Adrenal gland (tissue), 12 donors: Measurements from ENCODE around the gene CDC42BPG. TPM values are rescaled to one million over a fixed set of nuclear protein-coding genes. Genes with fewer than 3 reads are reported as not detected.

Experiments
- DNase-seq, 7 donors: peaks; one replicate each; pipeline ENCODE4 v3.0.0-alpha.2; 2019 to 2020
- H3K27ac ChIP-seq, 5 donors: fragments of 200-600 bp; sonication (generic) in 4 of 5; 1 replicate in 3 of 5; 2 replicates in 2 of 5; pipeline versions ENCODE4 v1.5.1 to v1.8.0; 2016 to 2020; ENCODE audit warnings: mild to moderate bottlenecking in 1 of 5
- H3K27me3 ChIP-seq: fragments of 200-600 bp; 2 replicates; pipeline ENCODE4 v1.8.0; 2021
- H3K36me3 ChIP-seq, 2 donors: fragments of 200-600 bp; replicated peaks in 1 of 2; 1 replicate in 1 of 2; 2 replicates in 1 of 2; pipeline versions ENCODE4 v1.5.1 to v1.8.0; 2018 to 2022
- H3K4me1 ChIP-seq, 2 donors: fragments of 200-600 bp; replicated peaks in 1 of 2; 1 replicate in 1 of 2; 2 replicates in 1 of 2; pipeline versions ENCODE4 v1.5.1 to v1.8.0; 2018 to 2021
- H3K4me3 ChIP-seq, 4 donors: fragments of 200-600 bp; sonication (generic) in 3 of 4; one replicate each; pipeline ENCODE4 v1.5.1; 2016 to 2018
- H3K9me3 ChIP-seq, 3 donors: fragments of 200-600 bp; sonication (generic) in 1 of 3; replicated peaks in 1 of 3; 1 replicate in 2 of 3; 2 replicates in 1 of 3; pipeline versions ENCODE4 v1.5.1 to v1.8.0; 2016 to 2021
- CTCF ChIP-seq, 6 experiments: fragments of 450-650 bp in 4 of 6; fragments of 200-600 bp in 2 of 6; sonication (generic) in 1 of 6; IDR thresholded peaks; 1 replicate in 5 of 6; 2 replicates in 1 of 6; pipeline versions ENCODE4 v1.5.1 to v1.8.0; 2016 to 2021; ENCODE audit warnings: antibody characterized with exemption in 6 of 6, mild to moderate bottlenecking in 2 of 6, moderate library complexity in 1 of 6
- POLR2A ChIP-seq, 2 donors: fragments of 450-650 bp; IDR thresholded peaks; one replicate each; pipeline ENCODE4 v1.6.1; 2017; ENCODE audit warnings: antibody characterized with exemption in 2 of 2, mild to moderate bottlenecking in 2 of 2, moderate library complexity in 1 of 2
- WGBS, 4 donors: extraction: QIAGEN DNeasy Blood & Tissue Kit in 2 of 4; methylation state at CpG; one replicate each; pipeline versions ENCODE4 v1.1.5 to v1.1.7; 2013 to 2017; 5-methylcytosine and 5-hydroxymethylcytosine counted together
- intact Hi-C, 2 donors: fragments of 100-400 bp; cut with DNase I; formaldehyde crosslinking; loops; one replicate each; pipeline versions ENCODE4 v1.14.1 to v1.15.0; 2022 to 2023
- microRNA counts, 2 donors: library from miRNA; unstranded; fragments of <30 nt; microRNA quantifications; one replicate each; lab custom pipeline; 2016
- polyA plus RNA-seq, 3 donors: library from polyadenylated mRNA; stranded (reverse); fragments of 200-250 nt in 2 of 3; fragments of 350-450 nt in 1 of 3; fragmentation: Illumina TruSeq in 1 of 3; extraction: RNeasy Lipid Tissue Mini Kit (QIAGEN cat#74804) in 1 of 3; gene quantifications; one replicate each; pipeline ENCODE4 v1.2.3, GENCODE V29; 2013 to 2014
- total RNA-seq, 9 donors: library from RNA; depleted of rRNA in 4 of 9; stranded (reverse); fragments of >200 nt in 4 of 9; fragments of 120-200 nt in 1 of 9; fragmentation: NEBNext Ultra II Directional in 1 of 9; extraction: Animal tissue kit (Norgen Biotek cat#: 25700) in 1 of 9; gene quantifications; one replicate each; pipeline versions ENCODE4 v1.1.0 to v1.2.4, GENCODE V29; 2013 to 2023
- donor health status: healthy with polysubstance abuse.
- donor health status: Bipolar disorder and iron deficiency.
- donor health status: DM: yes; HTN: yes; CAD: no.
- donor health status: DM: no; HTN: no; CAD: no.
- donor health status: DM: no; HTN: no; CAD: no.
- donor health status: DM: yes; HTN: yes; CAD: no.

CDC42BPG gene
- total and polyA plus RNA-seq, 12 donors = 3.1 to 12.9 (median 6.7) TPM

- H3K4me3 ChIP-seq = peak overlapping the region in 2 of 4 donors; percentile 86 to 97
- no peaks in the 10 kb centered on the region for H3K27me3 ChIP-seq
- intact Hi-C loops = no loop called here
- peak in 1 of 2 donors; percentile 58 for TF ChIP-seq POLR2A (IDR thresholded peaks at IDR 0.05)
- no peak for TF ChIP-seq CTCF (IDR thresholded peaks at IDR 0.05)
- no peaks in the 10 kb centered on the region for H3K9me3 ChIP-seq
- H3K27ac ChIP-seq = peak overlapping the region; percentile 86 to 100 (median 99)
- H3K4me1 ChIP-seq = peaks cover 21 to 54% of the 10 kb centered on the region in 2 donors
- peaks cover 0 to 44% of the 10 kb centered on the region in 2 donors for H3K36me3 ChIP-seq
- peak; percentile 77 to 88 (median 83) for DNase-seq
- 0 to 1% (median 0%) methylated on average over 2 to 92 of the region's 98 CpGs for whole genome bisulfite sequencing, 4 donors
These were observed 66.8 kb downstream of the CDC42BPG start for GRCh38 chr11:64777449-64778222.

GRCh38 chr11:64776875-64777274 is 67.6 kb downstream of the CDC42BPG start:
- Histone ChIP-seq H3K27ac (peak overlapping the region in 4 of 5 donors; percentile 77 to 100 (median 99)), H3K36me3 (peaks cover 0 to 52% of the 10 kb centered on the region in 2 donors), H3K4me3 (peak overlapping the region in 2 of 4 donors; percentile 86 to 97), H3K9me3 (no peaks in the 10 kb centered on the region), H3K4me1 (peaks cover 21 to 61% of the 10 kb centered on the region in 2 donors), H3K27me3 (no peaks in the 10 kb centered on the region)
- TF ChIP-seq POLR2A (IDR thresholded peaks at IDR 0.05) (no peak), CTCF (IDR thresholded peaks at IDR 0.05) (no peak)
- DNase-seq = peak in 1 of 7 donors; percentile 14
- 6 to 13% (median 11%) methylated on average over 3 of the region's 3 CpGs for WGBS, 4 donors
- intact Hi-C loops = no loop called here

- H3K4me1 ChIP-seq = peaks cover 21 to 65% of the 10 kb centered on the region in 2 donors
- DNase-seq = no peak
- 46 to 54% (median 48%) methylated on average over 6 of the region's 6 CpGs for WGBS, 4 donors
- H3K27ac ChIP-seq = peak overlapping the region in 1 of 5 donors; percentile 99
- H3K9me3 ChIP-seq = peaks cover 0 to 3% (median 0%) of the 10 kb centered on the region in 3 donors
- intact Hi-C loops = no loop called here
- H3K27me3 ChIP-seq = no peaks in the 10 kb centered on the region
- peaks cover 0 to 57% of the 10 kb centered on the region in 2 donors for H3K36me3 ChIP-seq
- no peak for TF ChIP-seq CTCF (IDR thresholded peaks at IDR 0.05)
- TF ChIP-seq POLR2A (IDR thresholded peaks at IDR 0.05) = no peak
- H3K4me3 ChIP-seq = no peak overlapping the region
These were observed 68.0 kb downstream of the CDC42BPG start for GRCh38 chr11:64776425-64776824.

GRCh38 chr11:64774144-64774543 is 70.3 kb downstream of the CDC42BPG start:
- peaks cover 0 to 4% (median 0%) of the 10 kb centered on the region in 3 donors for H3K9me3 ChIP-seq
- H3K36me3 ChIP-seq = peaks cover 0 to 79% of the 10 kb centered on the region in 2 donors
- peak in 6 of 7 donors; percentile 65 to 86 (median 72) for DNase-seq
- peaks cover 21 to 62% of the 10 kb centered on the region in 2 donors for H3K4me1 ChIP-seq
- no peak for TF ChIP-seq CTCF (IDR thresholded peaks at IDR 0.05)
- peak in 1 of 2 donors; percentile 18 for TF ChIP-seq POLR2A (IDR thresholded peaks at IDR 0.05)
- 32 to 48% (median 41%) methylated on average over 5 of the region's 5 CpGs for WGBS, 4 donors
- H3K27me3 ChIP-seq = no peaks in the 10 kb centered on the region
- peak overlapping the region in 4 of 5 donors; percentile 31 to 76 (median 54) for H3K27ac ChIP-seq
- no peak overlapping the region for H3K4me3 ChIP-seq
- intact Hi-C loops = no loop called here

MicroRNAs within 50 kb of the gene (microRNA counts, 767-probe panel; counts per million panel counts)
- microRNA hsa-miR-192-5p (lab: Ali Mortazavi, UCI) = 0 to 2,316 counts per million in 2 donors

Other genes starting within 250 kb of the CDC42BPG start
- gene NRXN2, start 121.5 kb downstream of the CDC42BPG start, total RNA-seq = 10 to 100 TPM in 3 of 9 donors, 1 to 10 TPM in 6; 1.7 to 17.1 (median 4.4) TPM
- 10 to 100 TPM in 1 of 3 donors, 1 to 10 TPM in 2; 3.3 to 13.6 (median 6.2) TPM for gene NRXN2, start 121.5 kb downstream of the CDC42BPG start, polyA plus RNA-seq
- 10 to 100 TPM in 5 of 9 donors, 1 to 10 TPM in 4; 3.6 to 23.9 (median 11.1) TPM for gene RASGRP2, start 100.5 kb downstream of the CDC42BPG start, total RNA-seq
- 10 to 100 TPM in 2 of 3 donors, 1 to 10 TPM in 1; 5.4 to 81.9 (median 35.0) TPM for gene RASGRP2, start 100.5 kb downstream of the CDC42BPG start, polyA plus RNA-seq
- gene PYGM, start 84.7 kb downstream of the CDC42BPG start, total RNA-seq = 10 to 100 TPM in 1 of 9 donors, 1 to 10 TPM in 8; 1.4 to 10.1 (median 3.4) TPM
- 1 to 10 TPM; 2.4 to 5.1 (median 4.8) TPM for gene PYGM, start 84.7 kb downstream of the CDC42BPG start, polyA plus RNA-seq
- gene SF1, start 66.1 kb downstream of the CDC42BPG start, total RNA-seq = 100 to 1,000 TPM in 8 of 9 donors, 10 to 100 TPM in 1; 76.2 to 395 (median 229) TPM
- gene SF1, start 66.1 kb downstream of the CDC42BPG start, polyA plus RNA-seq = 100 to 1,000 TPM; 150 to 197 (median 178) TPM
- gene MAP4K2, start 41.4 kb downstream of the CDC42BPG start, total RNA-seq = 10 to 100 TPM; 12.9 to 34.8 (median 18.7) TPM
- gene MAP4K2, start 41.4 kb downstream of the CDC42BPG start, polyA plus RNA-seq = 10 to 100 TPM in 2 of 3 donors, 1 to 10 TPM in 1; 6.4 to 57.7 (median 27.7) TPM
- 10 to 100 TPM; 15.3 to 50.6 (median 28.4) TPM for gene MEN1, start 34.1 kb downstream of the CDC42BPG start, total RNA-seq
- gene MEN1, start 34.1 kb downstream of the CDC42BPG start, polyA plus RNA-seq = 10 to 100 TPM; 21.4 to 32.8 (median 29.1) TPM
- 100 to 1,000 TPM in 1 of 9 donors, 10 to 100 TPM in 8; 38.5 to 107 (median 55.8) TPM for gene EHD1, start 34.0 kb upstream of the CDC42BPG start, total RNA-seq
- 10 to 100 TPM; 14.3 to 50.4 (median 20.0) TPM for gene EHD1, start 34.0 kb upstream of the CDC42BPG start, polyA plus RNA-seq
- 10 to 100 TPM in 8 of 9 donors, 1 to 10 TPM in 1; 7.6 to 43.5 (median 33.8) TPM for gene ATG2A, start 72.6 kb upstream of the CDC42BPG start, total RNA-seq
- 10 to 100 TPM in 2 of 3 donors, 1 to 10 TPM in 1; 3.6 to 43.3 (median 32.4) TPM for gene ATG2A, start 72.6 kb upstream of the CDC42BPG start, polyA plus RNA-seq
- gene PPP2R5B, start 80.0 kb upstream of the CDC42BPG start, total RNA-seq = 10 to 100 TPM in 8 of 9 donors, 1 to 10 TPM in 1; 7.8 to 26.6 (median 20.4) TPM
- 10 to 100 TPM; 10.7 to 51.3 (median 25.6) TPM for gene PPP2R5B, start 80.0 kb upstream of the CDC42BPG start, polyA plus RNA-seq
- gene GPHA2, start 91.2 kb upstream of the CDC42BPG start, total RNA-seq = not detected
- gene GPHA2, start 91.2 kb upstream of the CDC42BPG start, polyA plus RNA-seq = under 1 TPM in 1 of 3 donors, not detected in 2; 0.67 TPM
- not detected for gene MAJIN, start 127.5 kb upstream of the CDC42BPG start, total RNA-seq
- under 1 TPM in 2 of 3 donors, not detected in 1; 0.24 to 0.29 TPM for gene MAJIN, start 127.5 kb upstream of the CDC42BPG start, polyA plus RNA-seq
- 10 to 100 TPM in 2 of 9 donors, 1 to 10 TPM in 6, under 1 TPM in 1; 0.67 to 34.5 (median 6.4) TPM for gene BATF2, start 152.3 kb upstream of the CDC42BPG start, total RNA-seq
- 1 to 10 TPM; 3.3 to 8.5 (median 3.7) TPM for gene BATF2, start 152.3 kb upstream of the CDC42BPG start, polyA plus RNA-seq
- gene ARL2, start 169.5 kb upstream of the CDC42BPG start, total RNA-seq = 100 to 1,000 TPM in 6 of 9 donors, 10 to 100 TPM in 3; 81.0 to 231 (median 109) TPM
- 100 to 1,000 TPM in 2 of 3 donors, 10 to 100 TPM in 1; 66.5 to 151 (median 128) TPM for gene ARL2, start 169.5 kb upstream of the CDC42BPG start, polyA plus RNA-seq
- gene SNX15, start 182.8 kb upstream of the CDC42BPG start, total RNA-seq = 10 to 100 TPM; 21.0 to 35.9 (median 23.4) TPM
- gene SNX15, start 182.8 kb upstream of the CDC42BPG start, polyA plus RNA-seq = 10 to 100 TPM; 16.4 to 22.0 (median 18.7) TPM
- 10 to 100 TPM in 7 of 9 donors, 1 to 10 TPM in 2; 7.4 to 23.6 (median 15.4) TPM for gene SAC3D1, start 196.6 kb upstream of the CDC42BPG start, total RNA-seq
- 10 to 100 TPM in 1 of 3 donors, 1 to 10 TPM in 2; 4.4 to 10.1 (median 7.5) TPM for gene SAC3D1, start 196.6 kb upstream of the CDC42BPG start, polyA plus RNA-seq
- gene NAALADL1, start 213.9 kb upstream of the CDC42BPG start, total RNA-seq = 10 to 100 TPM in 2 of 9 donors, 1 to 10 TPM in 7; 1.3 to 15.7 (median 4.9) TPM
- gene NAALADL1, start 213.9 kb upstream of the CDC42BPG start, polyA plus RNA-seq = 10 to 100 TPM in 1 of 3 donors, 1 to 10 TPM in 2; 2.5 to 11.0 (median 8.7) TPM
- 1 to 10 TPM in 7 of 9 donors, under 1 TPM in 2; 0.35 to 10.0 (median 1.4) TPM for gene CDCA5, start 239.4 kb upstream of the CDC42BPG start, total RNA-seq
- 1 to 10 TPM in 1 of 3 donors, under 1 TPM in 2; 0.40 to 1.6 (median 0.88) TPM for gene CDCA5, start 239.4 kb upstream of the CDC42BPG start, polyA plus RNA-seq
- gene ZFPL1, start 239.6 kb upstream of the CDC42BPG start, total RNA-seq = 10 to 100 TPM; 33.7 to 59.6 (median 39.4) TPM
- 10 to 100 TPM; 34.7 to 90.3 (median 71.3) TPM for gene ZFPL1, start 239.6 kb upstream of the CDC42BPG start, polyA plus RNA-seq